Duodenal mucosa (tissue), 2 donors: ENCODE results near the gene NEURL1.

ENCODE experiments used
- H3K27ac ChIP-seq: one replicate; pipeline ENCODE4 v1.7.0; 2013; ENCODE audit warnings: low read depth, low read length
- H3K27me3 ChIP-seq, 2 donors: one replicate each; pipeline ENCODE4 v1.7.0; 2013; ENCODE audit warnings: low read length in 2 of 2, control low read depth in 1 of 2; ENCODE audit not compliant: insufficient read depth in 2 of 2, control insufficient read depth in 1 of 2
- H3K36me3 ChIP-seq, 2 donors: one replicate each; pipeline ENCODE4 v1.7.0; 2013; ENCODE audit warnings: low read length in 2 of 2, control low read depth in 1 of 2; ENCODE audit not compliant: insufficient read depth in 2 of 2, control insufficient read depth in 1 of 2
- H3K4me1 ChIP-seq, 2 donors: one replicate each; pipeline ENCODE4 v1.7.0; 2013; ENCODE audit warnings: low read length in 2 of 2, control low read depth in 1 of 2; ENCODE audit not compliant: insufficient read depth in 2 of 2, control insufficient read depth in 1 of 2
- H3K4me3 ChIP-seq, 2 donors: one replicate each; pipeline ENCODE4 v1.7.0; 2013; ENCODE audit warnings: low read length in 2 of 2, low read depth in 1 of 2
- H3K9ac ChIP-seq, 2 donors: one replicate each; pipeline ENCODE4 v1.7.0; 2013; ENCODE audit warnings: low read length in 2 of 2, low read depth in 1 of 2
- H3K9me3 ChIP-seq, 2 donors: one replicate each; pipeline ENCODE4 v1.7.0; 2013; ENCODE audit warnings: low read length in 2 of 2, control low read depth in 1 of 2; ENCODE audit not compliant: control insufficient read depth in 1 of 2

NEURL1 gene

GRCh38 chr10:103592186-103593021 is 98.9 kb downstream of the NEURL1 start:
- no peak overlapping the region for H3K9ac ChIP-seq
- no peaks in the 10 kb centered on the region for H3K27me3 ChIP-seq
- no peaks in the 10 kb centered on the region for H3K9me3 ChIP-seq
- no peak overlapping the region for H3K27ac ChIP-seq
- peaks cover 9 to 10% of the 10 kb centered on the region in 2 donors for H3K4me1 ChIP-seq
- H3K36me3 ChIP-seq, result no peaks in the 10 kb centered on the region
- H3K4me3 ChIP-seq, result no peak overlapping the region

- H3K36me3 ChIP-seq, result no peaks in the 10 kb centered on the region
- H3K4me1 ChIP-seq, result peaks cover 9 to 10% of the 10 kb centered on the region in 2 donors
- H3K27ac ChIP-seq, result no peak overlapping the region
- H3K27me3 ChIP-seq, result no peaks in the 10 kb centered on the region
- H3K9ac ChIP-seq, result no peak overlapping the region
- no peaks in the 10 kb centered on the region for H3K9me3 ChIP-seq
- no peak overlapping the region for H3K4me3 ChIP-seq
Observed at GRCh38 chr10:103593022-103593570, 99.6 kb downstream of the NEURL1 start.

GRCh38 chr10:103595933-103596726 is 102.6 kb downstream of the NEURL1 start:
- H3K27ac ChIP-seq, result no peak overlapping the region
- H3K4me1 ChIP-seq, result peaks cover 2 to 3% of the 10 kb centered on the region in 2 donors
- no peaks in the 10 kb centered on the region for H3K27me3 ChIP-seq
- no peaks in the 10 kb centered on the region for H3K9me3 ChIP-seq
- H3K36me3 ChIP-seq, result no peaks in the 10 kb centered on the region
- H3K4me3 ChIP-seq, result no peak overlapping the region
- no peak overlapping the region for H3K9ac ChIP-seq

- no peaks in the 10 kb centered on the region for H3K27me3 ChIP-seq
- no peak overlapping the region for H3K4me3 ChIP-seq
- peaks cover 3 to 5% of the 10 kb centered on the region in 2 donors for H3K4me1 ChIP-seq
- no peaks in the 10 kb centered on the region for H3K9me3 ChIP-seq
- no peak overlapping the region for H3K9ac ChIP-seq
- peaks cover 0 to 4% of the 10 kb centered on the region in 2 donors for H3K36me3 ChIP-seq
- no peak overlapping the region for H3K27ac ChIP-seq
Observed at GRCh38 chr10:103597003-103597402, 103.5 kb downstream of the NEURL1 start.

- peaks cover 3 to 5% of the 10 kb centered on the region in 2 donors for H3K4me1 ChIP-seq
- no peak overlapping the region for H3K9ac ChIP-seq
- no peaks in the 10 kb centered on the region for H3K9me3 ChIP-seq
- H3K4me3 ChIP-seq, result no peak overlapping the region
- peaks cover 6 to 15% of the 10 kb centered on the region in 2 donors for H3K36me3 ChIP-seq
- no peak overlapping the region for H3K27ac ChIP-seq
- H3K27me3 ChIP-seq, result no peaks in the 10 kb centered on the region
Observed at GRCh38 chr10:103598654-103599115, 105.2 kb downstream of the NEURL1 start.

GRCh38 chr10:103599211-103599610 is 105.7 kb downstream of the NEURL1 start:
- no peaks in the 10 kb centered on the region for H3K9me3 ChIP-seq
- H3K36me3 ChIP-seq, result peaks cover 6 to 15% of the 10 kb centered on the region in 2 donors
- no peak overlapping the region for H3K27ac ChIP-seq
- no peaks in the 10 kb centered on the region for H3K27me3 ChIP-seq
- H3K4me3 ChIP-seq, result no peak overlapping the region
- H3K9ac ChIP-seq, result no peak overlapping the region
- H3K4me1 ChIP-seq, result peaks cover 3 to 5% of the 10 kb centered on the region in 2 donors

- H3K9ac ChIP-seq, result no peak overlapping the region
- H3K4me3 ChIP-seq, result no peak overlapping the region
- peaks cover 3 to 5% of the 10 kb centered on the region in 2 donors for H3K4me1 ChIP-seq
- H3K9me3 ChIP-seq, result no peaks in the 10 kb centered on the region
- H3K27ac ChIP-seq, result no peak overlapping the region
- H3K27me3 ChIP-seq, result no peaks in the 10 kb centered on the region
- peaks cover 6 to 22% of the 10 kb centered on the region in 2 donors for H3K36me3 ChIP-seq
Observed at GRCh38 chr10:103599907-103600306, 106.4 kb downstream of the NEURL1 start.

- peaks cover 6 to 26% of the 10 kb centered on the region in 2 donors for H3K36me3 ChIP-seq
- H3K9ac ChIP-seq, result no peak overlapping the region
- H3K4me3 ChIP-seq, result no peak overlapping the region
- H3K4me1 ChIP-seq, result peaks cover 3 to 5% of the 10 kb centered on the region in 2 donors
- no peak overlapping the region for H3K27ac ChIP-seq
- no peaks in the 10 kb centered on the region for H3K9me3 ChIP-seq
- H3K27me3 ChIP-seq, result no peaks in the 10 kb centered on the region
Observed at GRCh38 chr10:103600325-103600724, 106.8 kb downstream of the NEURL1 start.

- Histone ChIP-seq H3K9ac (no peak overlapping the region), H3K27ac (no peak overlapping the region), H3K9me3 (no peaks in the 10 kb centered on the region), H3K4me3 (no peak overlapping the region), H3K36me3 (peaks cover 6 to 28% of the 10 kb centered on the region in 2 donors), H3K27me3 (no peaks in the 10 kb centered on the region), H3K4me1 (peaks cover 3 to 5% of the 10 kb centered on the region in 2 donors)
Observed at GRCh38 chr10:103600956-103601569, 107.6 kb downstream of the NEURL1 start.
